Peyer's patch (tissue), 4 donors: ENCODE results near the gene SCLY. TPM values are rescaled to one million over a fixed set of nuclear protein-coding genes. Genes with fewer than 3 reads are reported as not detected.

ENCODE experiments used
- DNase-seq, 3 donors: peaks; one replicate each; pipeline ENCODE4 v3.0.0-alpha.2; 2017 to 2019
- H3K27ac ChIP-seq, 4 donors: fragments of 200-600 bp; sonication (generic); one replicate each; pipeline ENCODE4 v1.5.1; 2016 to 2019
- H3K27me3 ChIP-seq, 2 donors: fragments of 200-600 bp; sonication (generic); one replicate each; pipeline ENCODE4 v1.5.1; 2019
- H3K36me3 ChIP-seq, 3 donors: fragments of 200-600 bp; sonication (generic); one replicate each; pipeline ENCODE4 v1.5.1; 2016 to 2019
- H3K4me1 ChIP-seq, 4 donors: fragments of 200-600 bp; sonication (generic); one replicate each; pipeline ENCODE4 v1.5.1; 2016 to 2019
- H3K4me3 ChIP-seq, 4 donors: fragments of 200-600 bp; sonication (generic); 1 replicate in 3 of 4; 2 replicates in 1 of 4; pipeline ENCODE4 v1.5.1; 2016 to 2019; ENCODE audit warnings: mild to moderate bottlenecking in 1 of 4
- H3K9me3 ChIP-seq, 4 donors: fragments of 200-600 bp; sonication (generic); one replicate each; pipeline ENCODE4 v1.5.1; 2016 to 2019; ENCODE audit warnings: mild to moderate bottlenecking in 1 of 4
- POLR2A ChIP-seq, 2 donors: fragments of 450-650 bp; IDR thresholded peaks; one replicate each; pipeline ENCODE4 v1.5.1; 2017; ENCODE audit warnings: antibody characterized with exemption in 2 of 2, mild to moderate bottlenecking in 2 of 2, moderate library complexity in 2 of 2
- total RNA-seq, 4 donors: library from RNA; depleted of rRNA; stranded (reverse); fragments of >200 nt; gene quantifications; one replicate each; pipeline ENCODE4 v1.1.0, GENCODE V29; 2016
- TF ChIP-seq, protein P1 (sequence below), 6 experiments: fragments of 450-650 bp in 4 of 6; fragments of 200-600 bp in 2 of 6; sonication (generic) in 1 of 6; IDR thresholded peaks; one replicate each; pipeline ENCODE4 v1.5.1; 2017 to 2019; ENCODE audit warnings: antibody characterized with exemption in 6 of 6, mild to moderate bottlenecking in 3 of 6, moderate library complexity in 1 of 6

SCLY gene
- total RNA-seq, 4 donors from 2014 or later = 13.2 to 45.2 (median 24.2) TPM

DNA sequence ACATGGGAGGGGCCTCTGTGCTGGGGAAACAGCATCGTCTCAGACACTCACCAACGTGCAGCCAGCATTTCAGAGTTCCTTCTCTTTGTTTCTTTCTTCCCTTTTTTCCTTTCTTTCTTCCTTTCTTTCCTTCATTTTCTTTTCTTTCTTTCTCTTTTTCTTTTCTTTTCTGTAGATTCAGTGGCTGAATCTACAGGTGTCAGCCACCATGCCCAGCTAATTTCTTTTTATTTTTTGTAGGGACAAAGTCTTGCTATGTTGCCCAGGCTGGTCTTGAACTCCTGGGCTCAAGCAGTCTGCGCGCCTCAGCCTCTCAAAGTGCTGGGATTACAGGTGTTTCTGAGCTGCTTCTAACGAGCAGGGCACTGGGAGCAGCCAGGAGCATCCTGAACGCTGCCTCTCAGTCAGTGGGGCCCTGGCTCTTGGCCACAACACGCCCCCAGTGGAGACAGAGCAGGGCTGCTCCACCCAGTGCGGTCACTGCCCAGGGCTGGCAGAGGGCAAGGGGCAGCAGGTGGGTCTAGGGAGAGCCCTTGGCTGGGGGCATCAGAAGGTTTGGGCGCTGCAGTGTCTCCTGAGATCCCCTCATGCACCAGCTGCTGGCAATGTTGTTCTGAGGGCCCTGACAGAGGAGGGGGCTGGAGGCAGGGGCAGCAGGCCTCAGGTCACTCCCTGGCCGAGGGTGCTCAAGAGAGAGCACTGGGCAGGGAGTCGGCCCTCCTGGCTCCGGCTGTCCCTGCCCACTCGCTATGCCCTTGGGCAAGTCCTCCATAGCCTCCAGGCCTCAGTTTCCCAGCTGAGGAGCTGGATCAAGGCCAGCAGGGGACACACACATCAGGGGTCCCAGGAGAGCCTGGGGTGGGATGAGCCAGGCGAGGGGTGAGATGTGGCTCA lies 72.9 kb downstream of the SCLY start:
- TF ChIP-seq, protein P1, sequence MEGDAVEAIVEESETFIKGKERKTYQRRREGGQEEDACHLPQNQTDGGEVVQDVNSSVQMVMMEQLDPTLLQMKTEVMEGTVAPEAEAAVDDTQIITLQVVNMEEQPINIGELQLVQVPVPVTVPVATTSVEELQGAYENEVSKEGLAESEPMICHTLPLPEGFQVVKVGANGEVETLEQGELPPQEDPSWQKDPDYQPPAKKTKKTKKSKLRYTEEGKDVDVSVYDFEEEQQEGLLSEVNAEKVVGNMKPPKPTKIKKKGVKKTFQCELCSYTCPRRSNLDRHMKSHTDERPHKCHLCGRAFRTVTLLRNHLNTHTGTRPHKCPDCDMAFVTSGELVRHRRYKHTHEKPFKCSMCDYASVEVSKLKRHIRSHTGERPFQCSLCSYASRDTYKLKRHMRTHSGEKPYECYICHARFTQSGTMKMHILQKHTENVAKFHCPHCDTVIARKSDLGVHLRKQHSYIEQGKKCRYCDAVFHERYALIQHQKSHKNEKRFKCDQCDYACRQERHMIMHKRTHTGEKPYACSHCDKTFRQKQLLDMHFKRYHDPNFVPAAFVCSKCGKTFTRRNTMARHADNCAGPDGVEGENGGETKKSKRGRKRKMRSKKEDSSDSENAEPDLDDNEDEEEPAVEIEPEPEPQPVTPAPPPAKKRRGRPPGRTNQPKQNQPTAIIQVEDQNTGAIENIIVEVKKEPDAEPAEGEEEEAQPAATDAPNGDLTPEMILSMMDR (IDR thresholded peaks at IDR 0.05) = no peak
- TF ChIP-seq POLR2A (IDR thresholded peaks at IDR 0.05) = no peak
- Histone ChIP-seq H3K4me3 (no peak overlapping the region), H3K4me1 (peaks cover 0 to 8% (median 2%) of the 10 kb centered on the region in 4 donors), H3K36me3 (no peaks in the 10 kb centered on the region), H3K27me3 (no peaks in the 10 kb centered on the region), H3K27ac (no peak overlapping the region), H3K9me3 (no peaks in the 10 kb centered on the region)
- DNase-seq = peak in 1 of 3 donors; percentile 29

DNA sequence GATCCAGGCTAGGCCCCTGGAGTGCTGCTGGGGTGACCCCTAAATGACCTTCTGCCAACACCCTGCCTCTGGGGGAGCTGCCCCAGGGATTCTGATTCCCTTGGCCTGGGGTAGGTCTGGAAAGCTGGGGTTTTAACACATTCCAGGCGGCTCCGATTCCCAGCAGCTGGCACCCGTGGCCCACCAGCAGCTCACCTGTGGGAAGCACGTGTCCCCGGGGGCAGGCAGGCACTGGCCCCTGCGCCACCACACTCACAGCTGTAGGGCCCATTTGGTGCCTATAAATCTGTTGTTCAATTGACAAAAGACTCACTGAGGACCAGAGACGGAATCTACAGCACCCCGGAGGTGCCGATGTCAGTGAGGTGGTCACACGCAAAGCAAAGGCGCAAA lies 73.6 kb downstream of the SCLY start:
- H3K4me3 ChIP-seq = no peak overlapping the region
- DNase-seq = peak in 1 of 3 donors; percentile 22
- TF ChIP-seq, protein P1 (IDR thresholded peaks at IDR 0.05) = no peak
- no peak for TF ChIP-seq POLR2A (IDR thresholded peaks at IDR 0.05)
- H3K9me3 ChIP-seq = no peaks in the 10 kb centered on the region
- peaks cover 0 to 11% (median 5%) of the 10 kb centered on the region in 4 donors for H3K4me1 ChIP-seq
- no peak overlapping the region for H3K27ac ChIP-seq
- no peaks in the 10 kb centered on the region for H3K27me3 ChIP-seq
- H3K36me3 ChIP-seq = no peaks in the 10 kb centered on the region

DNA sequence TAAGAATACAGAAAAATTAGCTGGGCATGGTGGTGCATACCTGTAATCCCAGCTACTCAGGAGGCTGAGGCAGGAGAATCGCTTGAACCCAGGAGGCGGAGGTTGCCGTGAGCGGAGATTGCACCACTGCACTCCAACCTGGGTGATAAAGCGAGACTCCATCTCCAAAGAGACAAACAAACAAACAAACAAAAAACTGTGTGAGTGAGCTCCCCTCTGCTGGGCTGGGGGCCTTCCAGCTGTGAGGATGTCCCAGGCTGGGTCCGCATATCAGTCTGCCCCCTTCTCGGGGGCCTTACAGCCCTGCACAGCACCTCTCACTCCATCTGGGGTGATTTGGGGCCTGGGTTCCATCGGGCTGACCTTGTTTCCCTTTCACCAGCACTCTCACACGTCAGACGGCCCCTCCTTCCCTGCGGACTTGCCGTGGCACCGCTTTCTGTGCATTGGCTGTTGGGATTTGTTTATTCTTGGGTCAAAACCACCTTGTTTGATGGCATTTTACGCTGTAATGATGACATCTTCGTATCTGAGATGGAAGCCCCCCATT lies 74.9 kb downstream of the SCLY start:
- H3K9me3 ChIP-seq = no peaks in the 10 kb centered on the region
- no peaks in the 10 kb centered on the region for H3K36me3 ChIP-seq
- no peak overlapping the region for H3K27ac ChIP-seq
- TF ChIP-seq, protein P1 (IDR thresholded peaks at IDR 0.05) = no peak
- no peak for TF ChIP-seq POLR2A (IDR thresholded peaks at IDR 0.05)
- no peak overlapping the region for H3K4me3 ChIP-seq
- no peaks in the 10 kb centered on the region for H3K27me3 ChIP-seq
- peaks cover 0 to 15% (median 5%) of the 10 kb centered on the region in 4 donors for H3K4me1 ChIP-seq
- DNase-seq = no peak

DNA sequence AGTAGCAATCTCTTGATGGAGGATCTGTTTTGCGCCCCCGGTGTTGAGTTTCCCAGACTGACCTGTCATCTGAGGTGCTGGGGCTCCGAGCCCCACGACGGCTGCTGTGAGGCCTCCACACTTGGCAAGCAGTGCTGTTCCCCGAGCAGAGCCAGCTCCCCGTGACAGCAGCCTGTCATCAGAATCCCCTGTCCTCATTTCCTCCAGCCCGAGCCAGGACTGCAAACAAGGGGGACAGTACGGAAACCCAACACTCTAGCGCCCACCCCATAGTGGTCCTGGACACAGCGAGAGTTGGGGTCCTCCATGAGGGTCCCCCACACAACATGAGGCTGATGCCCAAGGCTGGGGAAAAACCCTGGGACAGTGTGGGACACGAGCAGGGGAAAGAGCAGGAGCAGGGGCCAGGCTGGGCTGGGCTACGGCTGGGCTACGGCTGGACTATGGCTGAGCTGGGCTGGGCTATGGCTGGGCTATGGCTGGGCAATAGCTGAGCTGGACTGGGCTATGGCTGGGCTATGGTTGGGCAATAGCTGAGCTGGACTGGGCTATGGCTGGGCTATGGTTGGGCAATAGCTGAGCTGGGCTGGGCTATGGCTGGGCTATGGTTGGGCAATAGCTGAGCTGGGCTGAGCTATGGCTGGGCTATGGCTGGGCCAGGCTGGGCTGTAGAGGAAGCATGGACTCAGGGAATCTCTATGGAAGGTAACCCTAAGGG lies 76.2 kb downstream of the SCLY start:
- Histone ChIP-seq H3K4me1 (peaks cover 4 to 15% (median 10%) of the 10 kb centered on the region in 4 donors), H3K9me3 (no peaks in the 10 kb centered on the region), H3K27ac (peak overlapping the region in 1 of 4 donors; percentile 19), H3K27me3 (no peaks in the 10 kb centered on the region), H3K36me3 (no peaks in the 10 kb centered on the region), H3K4me3 (no peak overlapping the region)
- DNase-seq = peak in 1 of 3 donors; percentile 58
- TF ChIP-seq POLR2A (IDR thresholded peaks at IDR 0.05) = no peak
- TF ChIP-seq, protein P1 (IDR thresholded peaks at IDR 0.05) = no peak

DNA sequence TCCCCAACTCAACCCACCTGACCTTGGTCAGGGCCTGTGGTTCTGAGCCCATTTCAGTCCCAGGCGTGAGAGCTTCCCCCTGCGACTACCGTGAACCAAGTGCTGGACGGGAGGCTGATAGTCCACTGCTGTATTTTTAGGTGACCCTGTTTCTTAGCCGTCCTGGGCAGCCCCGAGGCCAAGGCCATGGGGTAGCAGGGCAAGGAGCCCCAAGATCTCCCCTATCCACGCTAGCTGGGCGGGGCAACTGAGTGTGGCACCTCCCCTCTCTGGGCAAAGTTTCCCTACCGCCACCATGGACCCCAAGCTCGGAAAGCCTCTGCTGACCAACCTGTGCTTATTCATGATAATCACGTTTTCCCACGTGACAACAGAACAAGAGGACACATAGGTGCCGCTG lies 77.1 kb downstream of the SCLY start:
- Histone ChIP-seq H3K4me1 (peaks cover 8 to 19% (median 12%) of the 10 kb centered on the region in 4 donors), H3K27ac (peak overlapping the region in 1 of 4 donors; percentile 57)
- DNase-seq = no peak

More for the DNA sequence above, 77.1 kb downstream of the SCLY start:
- Histone ChIP-seq H3K9me3 (no peaks in the 10 kb centered on the region), H3K27me3 (no peaks in the 10 kb centered on the region), H3K4me3 (no peak overlapping the region), H3K36me3 (no peaks in the 10 kb centered on the region)
- no peak for TF ChIP-seq POLR2A (IDR thresholded peaks at IDR 0.05)
- TF ChIP-seq, protein P1 (IDR thresholded peaks at IDR 0.05) = no peak
